Sigmoid colon (tissue), 4 donors: ENCODE measurements around the gene ANKRD33.

Source experiments
- CTCF ChIP-seq, 4 experiments: fragments of 450-650 bp in 3 of 4; fragments of 200-600 bp in 1 of 4; IDR thresholded peaks; one replicate each; pipeline ENCODE4 v1.5.1; 2016 to 2019; ENCODE audit warnings: antibody characterized with exemption in 4 of 4, mild to moderate bottlenecking in 3 of 4, moderate library complexity in 2 of 4
- EP300 ChIP-seq, 4 donors: sonication (generic); formaldehyde crosslinking; IDR thresholded peaks; one replicate each; pipeline ENCODE4 v1.6.1; 2017; ENCODE audit warnings: antibody characterized with exemption in 4 of 4
- POLR2A ChIP-seq, 2 donors: fragments of 450-650 bp; IDR thresholded peaks; one replicate each; pipeline ENCODE4 v1.6.1; 2016; ENCODE audit warnings: antibody characterized with exemption in 2 of 2, mild to moderate bottlenecking in 2 of 2, moderate library complexity in 2 of 2
- POLR2AphosphoS5 ChIP-seq, 4 donors: sonication (generic); formaldehyde crosslinking; IDR thresholded peaks; one replicate each; pipeline ENCODE4 v1.6.1; 2017; ENCODE audit warnings: antibody characterized with exemption in 4 of 4

GRCh38 chr12:51889216-51890132, 1.6 kb downstream of the ANKRD33 start:
- TF ChIP-seq CTCF (IDR thresholded peaks at IDR 0.05): no peak
- no peak for TF ChIP-seq POLR2A (IDR thresholded peaks at IDR 0.05)
- no peak for TF ChIP-seq POLR2AphosphoS5 (IDR thresholded peaks at IDR 0.05)
- no peak for TF ChIP-seq EP300 (IDR thresholded peaks at IDR 0.05)
